Ovary (tissue), 9 donors: ENCODE measurements around the gene TEDC1. TPM values are rescaled to one million over a fixed set of nuclear protein-coding genes. Genes with fewer than 3 reads are reported as not detected.

Experiments
- DNase-seq, 5 donors: peaks; one replicate each; pipeline ENCODE4 v3.0.0-alpha.2; 2019 to 2020
- H3K27ac ChIP-seq, 2 donors: fragments of 200-600 bp; one replicate each; pipeline versions ENCODE4 v1.5.1 to v1.8.0; 2019 to 2022
- H3K27me3 ChIP-seq: fragments of 200-600 bp; one replicate; pipeline ENCODE4 v1.8.0; 2022
- H3K36me3 ChIP-seq: fragments of 200-600 bp; sonication (generic); one replicate; pipeline ENCODE4 v1.5.1; 2019
- H3K4me1 ChIP-seq: one replicate; pipeline ENCODE4 v1.8.1; 2013; ENCODE audit warnings: mild to moderate bottlenecking, moderate library complexity; ENCODE audit not compliant: insufficient read depth
- H3K4me3 ChIP-seq: fragments of 200-600 bp; sonication (generic); one replicate; pipeline ENCODE4 v1.5.1; 2017
- H3K9me3 ChIP-seq, 2 donors: fragments of 200-600 bp in 1 of 2; sonication (generic) in 1 of 2; one replicate each; pipeline versions ENCODE4 v1.5.1 to v1.8.1; 2013 to 2019; ENCODE audit warnings: mild to moderate bottlenecking in 1 of 2, moderate library complexity in 1 of 2
- CTCF ChIP-seq, 3 donors: fragments of 450-650 bp in 2 of 3; fragments of 200-600 bp in 1 of 3; IDR thresholded peaks; one replicate each; pipeline versions ENCODE4 v1.5.1 to v1.8.0; 2016 to 2022; ENCODE audit warnings: antibody characterized with exemption in 3 of 3, mild to moderate bottlenecking in 1 of 3
- EP300 ChIP-seq: sonication (generic); formaldehyde crosslinking; IDR thresholded peaks from one replicate; pipeline ENCODE4 v1.6.1; 2017; ENCODE audit warnings: antibody characterized with exemption
- POLR2A ChIP-seq: fragments of 450-650 bp; IDR thresholded peaks from one replicate; pipeline ENCODE4 v1.6.1; 2017; ENCODE audit warnings: antibody characterized with exemption, mild to moderate bottlenecking, moderate library complexity
- WGBS, 3 donors: extraction: QIAGEN DNeasy Blood & Tissue Kit in 1 of 3; methylation state at CpG; one replicate each; pipeline versions ENCODE4 v1.1.5 to v1.1.7; 2013 to 2017; 5-methylcytosine and 5-hydroxymethylcytosine counted together
- intact Hi-C, 4 donors: fragments of 100-400 bp; cut with DNase I; formaldehyde crosslinking; loops; one replicate each; pipeline versions ENCODE4 v1.11.0 to v1.15.1; 2022 to 2023
- polyA plus RNA-seq, 2 donors: library from polyadenylated mRNA; stranded (reverse); fragments of 200-250 nt in 1 of 2; fragments of 350-450 nt in 1 of 2; fragmentation: Illumina TruSeq in 1 of 2; extraction: RNeasy Lipid Tissue Mini Kit (QIAGEN cat#74804) in 1 of 2; gene quantifications; one replicate each; pipeline ENCODE4 v1.2.3, GENCODE V29; 2013 to 2014
- total RNA-seq, 7 donors: library from RNA; depleted of rRNA in 2 of 7; stranded (reverse); fragments of >200 nt in 2 of 7; fragmentation: NEBNext Ultra II Directional in 3 of 7; extraction: Animal tissue kit (Norgen Biotek cat#: 25700) in 3 of 7; gene quantifications; one replicate each; pipeline versions ENCODE4 v1.1.0 to v1.2.4, GENCODE V29; 2016 to 2023
- donor health status: DM: no; HTN: no; CAD: no; lungs with moderate emphysema.
- donor health status: DM: no; HTN: no; CAD: no.
- donor health status: Bipolar disorder and iron deficiency.
- donor health status: DM: yes; HTN: yes; CAD: no.
- donor health status: DM: no; HTN: no; CAD: no.
- donor health status: DM: yes; HTN: yes; CAD: no.

TEDC1 gene
- total and polyA plus RNA-seq, 9 donors = 2.6 to 8.2 (median 3.8) TPM; not detected in 1

GRCh38 chr14:105500726-105501101 is 9.7 kb downstream of the TEDC1 start:
- WGBS, 3 donors = 69 to 72% (median 69%) methylated on average over 10 of the region's 10 CpGs
- H3K27ac ChIP-seq = no peak overlapping the region
- H3K36me3 ChIP-seq = no peaks in the 10 kb centered on the region
- no peak overlapping the region for H3K4me3 ChIP-seq
- TF ChIP-seq POLR2A (no peak), CTCF (IDR thresholded peaks at IDR 0.05) (no peak), EP300 (no peak)
- no peak for DNase-seq
- no peaks in the 10 kb centered on the region for H3K27me3 ChIP-seq
- intact Hi-C loops = no loop called here
- no peaks in the 10 kb centered on the region for H3K4me1 ChIP-seq
- H3K9me3 ChIP-seq = no peaks in the 10 kb centered on the region

- H3K4me3 ChIP-seq = no peak overlapping the region
- intact Hi-C loops = no loop called here
- H3K27ac ChIP-seq = no peak overlapping the region
- H3K27me3 ChIP-seq = no peaks in the 10 kb centered on the region
- no peaks in the 10 kb centered on the region for H3K36me3 ChIP-seq
- no peaks in the 10 kb centered on the region for H3K9me3 ChIP-seq
- 80 to 84% (median 83%) methylated on average over 13 of the region's 13 CpGs for WGBS, 3 donors
- TF ChIP-seq CTCF (IDR thresholded peaks at IDR 0.05) (no peak), EP300 (no peak), POLR2A (no peak)
- H3K4me1 ChIP-seq = no peaks in the 10 kb centered on the region
- no peak for DNase-seq
Observed at GRCh38 chr14:105501504-105502291, 10.7 kb downstream of the TEDC1 start.

- Histone ChIP-seq H3K9me3 (no peaks in the 10 kb centered on the region), H3K27ac (no peak overlapping the region), H3K4me1 (no peaks in the 10 kb centered on the region), H3K4me3 (no peak overlapping the region), H3K36me3 (no peaks in the 10 kb centered on the region), H3K27me3 (no peaks in the 10 kb centered on the region)
- intact Hi-C loops = no loop called here
- WGBS, 3 donors = 65 to 79% (median 74%) methylated on average over 18 of the region's 18 CpGs
- TF ChIP-seq CTCF (IDR thresholded peaks at IDR 0.05) = no peak
- TF ChIP-seq POLR2A = no peak
- TF ChIP-seq EP300 = no peak
- DNase-seq = no peak
Observed at GRCh38 chr14:105502446-105503295, 11.6 kb downstream of the TEDC1 start.

DNA sequence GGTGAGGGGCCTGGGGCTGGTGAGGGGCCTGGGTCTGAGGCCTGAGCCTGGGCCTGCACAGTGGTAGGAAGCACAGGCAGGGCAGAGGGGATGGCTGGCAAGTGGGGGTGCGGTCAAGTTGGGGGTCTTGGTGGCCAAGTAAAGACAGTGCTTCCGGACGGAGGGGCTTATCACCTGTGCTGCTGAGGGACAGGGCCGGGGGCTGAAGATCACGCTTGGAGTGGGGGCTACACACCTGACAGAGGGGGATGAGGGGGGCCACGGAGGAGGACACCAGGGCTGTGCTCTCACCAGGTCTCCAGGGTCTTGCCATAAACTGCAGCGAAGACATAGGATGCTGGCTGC is 12.2 kb downstream of the TEDC1 start:
- TF ChIP-seq CTCF (IDR thresholded peaks at IDR 0.05) (no peak), EP300 (no peak), POLR2A (no peak)
- intact Hi-C loops = no loop called here
- Histone ChIP-seq H3K36me3 (no peaks in the 10 kb centered on the region), H3K4me3 (no peak overlapping the region), H3K27me3 (no peaks in the 10 kb centered on the region), H3K4me1 (no peaks in the 10 kb centered on the region), H3K27ac (no peak overlapping the region), H3K9me3 (no peaks in the 10 kb centered on the region)
- DNase-seq = no peak
- WGBS, 3 donors = 71 to 80% (median 77%) methylated on average over 7 of the region's 7 CpGs
